CD4-positive, alpha-beta memory T cell (primary cell): ENCODE results near the gene STX3. TPM values are rescaled to one million over a fixed set of nuclear protein-coding genes. Genes with fewer than 3 reads are reported as not detected.
"Not testable (repeated sequence)": the region's sequence is repeated elsewhere in the genome, so short reads cannot be mapped to it uniquely, and the experiment has no call there.

ENCODE experiments used
- CTCF ChIA-PET: fragments of 350-600 bp; sonication (Branson Sonifier 250); formaldehyde crosslinking; loops from one replicate; lab custom pipeline; 2021; ENCODE audit warnings: inconsistent platforms; ENCODE audit not compliant: partially characterized antibody; lab: Charles Lee
- POLR2A ChIA-PET: fragments of 350-600 bp; sonication (Branson Sonifier 250); formaldehyde crosslinking; loops from one replicate; lab custom pipeline; 2021; ENCODE audit not compliant: partially characterized antibody; lab: Charles Lee
- DNase-seq, 5 donors: peaks; one replicate each; pipeline versions ENCODE4 v3.0.0 to v3.0.0-alpha.2; 2020 to 2022; ENCODE audit warnings: mixed read lengths in 1 of 5
- H3K27ac ChIP-seq: one replicate; pipeline ENCODE4 v1.7.0; 2013; ENCODE audit warnings: low read depth, low read length
- H3K27me3 ChIP-seq: 2 replicates; pipeline ENCODE4 v1.7.0; 2013; ENCODE audit warnings: mild to moderate bottlenecking, low read length, moderate library complexity; ENCODE audit not compliant: insufficient read depth
- H3K36me3 ChIP-seq: 2 replicates; pipeline ENCODE4 v1.7.0; 2013; ENCODE audit warnings: mild to moderate bottlenecking, low read length, moderate library complexity; ENCODE audit not compliant: insufficient read depth
- H3K4me1 ChIP-seq: 2 replicates; pipeline ENCODE4 v1.7.0; 2013; ENCODE audit warnings: mild to moderate bottlenecking, low read length, moderate library complexity; ENCODE audit not compliant: insufficient read depth
- H3K4me3 ChIP-seq, 2 donors: one replicate each; pipeline ENCODE4 v1.7.0; 2013; ENCODE audit warnings: low read length in 2 of 2, mild to moderate bottlenecking in 1 of 2
- H3K9me3 ChIP-seq, 2 donors: one replicate each; pipeline ENCODE4 v1.7.0; 2013; ENCODE audit warnings: low read length in 2 of 2, control low read depth in 1 of 2; ENCODE audit not compliant: control insufficient read depth in 1 of 2
- H3K27ac Mint-ChIP-seq, 7 donors: one replicate each; pipeline ENCODE4 v1.8.0; 2020 to 2021; ENCODE audit warnings: mixed read lengths in 7 of 7, mild to moderate bottlenecking in 6 of 7, inconsistent platforms in 3 of 7, moderate library complexity in 3 of 7
- H3K27me3 Mint-ChIP-seq, 2 donors: one replicate each; pipeline ENCODE4 v1.8.0; 2020 to 2021; ENCODE audit warnings: mixed read lengths in 2 of 2
- H3K36me3 Mint-ChIP-seq, 2 donors: one replicate each; pipeline ENCODE4 v1.8.0; 2020 to 2021; ENCODE audit warnings: mixed read lengths in 2 of 2, inconsistent platforms in 1 of 2, mild to moderate bottlenecking in 1 of 2
- H3K4me1 Mint-ChIP-seq, 4 donors: one replicate each; pipeline ENCODE4 v1.8.0; 2020 to 2021; ENCODE audit warnings: mixed read lengths in 4 of 4, mild to moderate bottlenecking in 1 of 4
- H3K4me3 Mint-ChIP-seq, 8 donors: one replicate each; pipeline ENCODE4 v1.8.0; 2020 to 2021; ENCODE audit warnings: mixed read lengths in 8 of 8, mild to moderate bottlenecking in 7 of 8, moderate library complexity in 6 of 8, inconsistent platforms in 3 of 8
- H3K9me3 Mint-ChIP-seq, 8 donors: one replicate each; pipeline ENCODE4 v1.8.0; 2020 to 2021; ENCODE audit warnings: mixed read lengths in 8 of 8, mild to moderate bottlenecking in 5 of 8, inconsistent platforms in 3 of 8, moderate library complexity in 1 of 8
- intact Hi-C: fragments of 100-400 bp; cut with micrococcal nuclease; formaldehyde crosslinking; loops from one replicate; pipeline ENCODE4 v1.15.1; 2023
- polyA plus RNA-seq, 2 donors: library from polyadenylated mRNA; unstranded; fragments of 300-500 nt; fragmentation: Illumina TruSeq; gene quantifications; one replicate each; pipeline ENCODE4 v1.2.3, GENCODE V29; 2021
- total RNA-seq, 2 experiments: library from RNA; stranded (reverse); gene quantifications; one replicate each; pipeline ENCODE4 v1.2.3, GENCODE V29; 2021

Gene STX3
- total and polyA plus RNA-seq, 4 experiments from 2014 or later: 8.6 to 15.4 (median 11.1) TPM

- H3K9me3 Mint-ChIP-seq, H3K4me3 Mint-ChIP-seq, H3K27ac ChIP-seq, H3K4me1 ChIP-seq, H3K27me3 ChIP-seq, H3K36me3 Mint-ChIP-seq, DNase-seq, H3K9me3 ChIP-seq, H3K27me3 Mint-ChIP-seq, H3K4me1 Mint-ChIP-seq, POLR2A ChIA-PET, H3K4me3 ChIP-seq, H3K36me3 ChIP-seq, intact Hi-C loops, H3K27ac Mint-ChIP-seq, CTCF ChIA-PET: not testable (repeated sequence)
Observed at GRCh38 chr11:59851416-59851815, 96.2 kb downstream of the STX3 start.

GRCh38 chr11:59854871-59855270 is 99.7 kb downstream of the STX3 start:
- no peak overlapping the region for H3K27ac Mint-ChIP-seq
- peaks cover 13 to 35% (median 22%) of the 10 kb centered on the region in 4 donors for H3K4me1 Mint-ChIP-seq
- peaks cover 16% of the 10 kb centered on the region for H3K4me1 ChIP-seq
- no peak for DNase-seq
- H3K9me3 Mint-ChIP-seq: no peaks in the 10 kb centered on the region
- ChIA-PET CTCF (no interaction called here), POLR2A (no interaction called here)
- H3K36me3 ChIP-seq: no peaks in the 10 kb centered on the region
- no peak overlapping the region for H3K27ac ChIP-seq
- H3K9me3 ChIP-seq: no peaks in the 10 kb centered on the region
- intact Hi-C loops: no loop called here
- no peak overlapping the region for H3K4me3 ChIP-seq
- no peaks in the 10 kb centered on the region for H3K27me3 Mint-ChIP-seq
- no peak overlapping the region for H3K4me3 Mint-ChIP-seq
- no peaks in the 10 kb centered on the region for H3K36me3 Mint-ChIP-seq
- H3K27me3 ChIP-seq: no peaks in the 10 kb centered on the region

Other genes with a start within 250 kb of the STX3 start
- not detected for gene OR4D9, start 243.8 kb upstream of the STX3 start, total RNA-seq
- gene OR4D9, start 243.8 kb upstream of the STX3 start, polyA plus RNA-seq: not detected
- gene OSBP, start 139.6 kb upstream of the STX3 start, total RNA-seq: 10 to 100 TPM; 55.3 to 55.6 TPM
- gene OSBP, start 139.6 kb upstream of the STX3 start, polyA plus RNA-seq: 10 to 100 TPM; 17.4 to 41.5 TPM
- 10 to 100 TPM; 45.3 to 45.5 TPM for gene PATL1, start 86.3 kb upstream of the STX3 start, total RNA-seq
- 1 to 10 TPM; 2.6 to 8.7 TPM for gene PATL1, start 86.3 kb upstream of the STX3 start, polyA plus RNA-seq
- not detected for gene OR10V1, start 41.5 kb upstream of the STX3 start, total RNA-seq
- gene OR10V1, start 41.5 kb upstream of the STX3 start, polyA plus RNA-seq: not detected
- 10 to 100 TPM; 33.2 to 35.9 TPM for gene MRPL16, start 55.4 kb downstream of the STX3 start, total RNA-seq
- 10 to 100 TPM; 85.6 to 92.2 TPM for gene MRPL16, start 55.4 kb downstream of the STX3 start, polyA plus RNA-seq
- gene CBLIF, start 90.1 kb downstream of the STX3 start, total RNA-seq: not detected
- gene CBLIF, start 90.1 kb downstream of the STX3 start, polyA plus RNA-seq: not detected
- under 1 TPM; 0.38 to 0.42 TPM for gene TCN1, start 111.1 kb downstream of the STX3 start, total RNA-seq
- gene TCN1, start 111.1 kb downstream of the STX3 start, polyA plus RNA-seq: not detected
- not detected for gene OOSP3, start 123.4 kb downstream of the STX3 start, total RNA-seq
- not detected for gene OOSP3, start 123.4 kb downstream of the STX3 start, polyA plus RNA-seq
- gene OOSP1, start 183.1 kb downstream of the STX3 start, total RNA-seq: not detected
- not detected for gene OOSP1, start 183.1 kb downstream of the STX3 start, polyA plus RNA-seq
- not detected for gene OOSP4A, start 208.7 kb downstream of the STX3 start, total RNA-seq
- not detected for gene OOSP4A, start 208.7 kb downstream of the STX3 start, polyA plus RNA-seq